DMS53 treated with DMSO at 0.1 percent for 48 hours (cell line): Measurements from ENCODE around the gene POMT1.
"Not testable (repeated sequence)": the region's sequence is repeated elsewhere in the genome, so short reads cannot be mapped to it uniquely, and the experiment has no call there.

Experiments used
- DNase-seq: peaks from one replicate; lab custom pipeline; 2025; ENCODE audit not compliant: unreplicated experiment; lab: John Stamatoyannopoulos, UW

Gene POMT1

GRCh38 chr9:131549186-131549585 is 46.5 kb downstream of the POMT1 start:
- not testable (repeated sequence) for DNase-seq

- not testable (repeated sequence) for DNase-seq
These were observed 47.7 kb downstream of the POMT1 start for GRCh38 chr9:131550465-131550864.

- no peak for DNase-seq
These were observed 49.3 kb downstream of the POMT1 start for GRCh38 chr9:131552030-131552429.

GRCh38 chr9:131554087-131554842 is 51.5 kb downstream of the POMT1 start:
- DNase-seq: no peak

- DNase-seq: no peak
These were observed 52.2 kb downstream of the POMT1 start for GRCh38 chr9:131554843-131555351.

GRCh38 chr9:131555841-131556673 is 53.3 kb downstream of the POMT1 start:
- no peak for DNase-seq

- no peak for DNase-seq
These were observed 55.3 kb downstream of the POMT1 start for GRCh38 chr9:131557855-131558548.

GRCh38 chr9:131559421-131560000 is 56.8 kb downstream of the POMT1 start:
- DNase-seq: no peak

- peak; percentile 15 for DNase-seq
These were observed 59.6 kb downstream of the POMT1 start for GRCh38 chr9:131562032-131562959.

GRCh38 chr9:131565369-131565768 is 62.7 kb downstream of the POMT1 start:
- DNase-seq: no peak

- DNase-seq: no peak
These were observed 63.4 kb downstream of the POMT1 start for GRCh38 chr9:131566158-131566557.

- DNase-seq: no peak
These were observed 65.2 kb downstream of the POMT1 start for GRCh38 chr9:131567910-131568309.
